ENCODE results near the gene IMPACT. TPM values are rescaled to one million over a fixed set of nuclear protein-coding genes. Genes with fewer than 3 reads are reported as not detected.

IMPACT gene
- total and polyA plus RNA-seq, 4 donors: 8.3 to 13.6 (median 11.4) TPM

DNA sequence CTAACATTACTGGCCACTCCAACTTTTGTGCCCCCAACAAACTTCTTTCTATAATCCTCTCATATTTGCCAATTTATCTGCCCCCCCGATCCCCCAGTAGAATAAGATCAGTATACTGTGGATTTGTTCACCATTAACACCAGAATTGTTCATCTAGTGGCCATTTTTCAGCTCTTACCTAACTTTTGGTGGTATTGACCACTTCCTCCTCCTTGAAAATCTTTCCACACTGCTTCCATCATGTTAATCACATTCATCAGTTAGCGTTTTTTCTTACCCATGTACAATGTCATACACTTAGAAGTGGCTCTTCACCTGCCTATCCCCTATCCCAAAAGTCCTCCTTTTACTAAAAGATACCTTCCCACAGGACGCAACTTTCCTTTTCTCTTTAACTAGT lies 6.1 kb downstream of the IMPACT start:
- no peak for DNase-seq (ENCODE audit: low spot score)
- Histone ChIP-seq H3K9ac (ENCODE audit: low read depth in 1 of 2, low read length in 2 of 2) (no peak overlapping the region), H3K36me3 (ENCODE audit: control insufficient read depth in 4 of 4, insufficient read depth in 3 of 4, low read depth in 1 of 4, low read length in 3 of 4) (peaks cover 0 to 12% (median 2%) of the 10 kb centered on the region in 4 donors), H3K9me3 (ENCODE audit: control insufficient read depth in 4 of 4, low read length in 3 of 4) (no peaks in the 10 kb centered on the region), H3K4me3 (ENCODE audit: low read depth in 1 of 3, low read length in 3 of 3) (no peak overlapping the region), H3K4me1 (ENCODE audit: control insufficient read depth in 4 of 4, insufficient read depth in 4 of 4, low read length in 3 of 4) (peaks cover under 1 to 3% (median 1%) of the 10 kb centered on the region in 4 donors), H3K27me3 (ENCODE audit: control insufficient read depth in 4 of 4, insufficient read depth in 4 of 4, low read length in 3 of 4) (no peaks in the 10 kb centered on the region), H3K27ac (ENCODE audit: low read depth in 1 of 2, low read length in 2 of 2) (no peak overlapping the region)
- TF ChIP-seq SP1 (IDR thresholded peaks at IDR 0.05) (no peak), YY1 (IDR thresholded peaks at IDR 0.05) (no peak), FOXA1 (IDR thresholded peaks at IDR 0.05) (no peak), RAD21 (IDR thresholded peaks at IDR 0.05) (no peak), EGR1 (IDR thresholded peaks at IDR 0.05; ENCODE audit: low read depth in 2 of 2) (no peak), ZBTB33 (IDR thresholded peaks at IDR 0.05) (no peak), CTCF (IDR thresholded peaks at IDR 0.05; ENCODE audit: low read depth, low read length, missing input control) (no peak), GABPA (IDR thresholded peaks at IDR 0.05 in 1 of 2, conservative IDR thresholded peaks at IDR 0.05 in 1 of 2) (no peak), TAF1 (conservative IDR thresholded peaks at IDR 0.05) (no peak), FOXA2 (IDR thresholded peaks at IDR 0.05) (no peak), RXRA (IDR thresholded peaks at IDR 0.05) (no peak), HNF4A (conservative IDR thresholded peaks at IDR 0.05) (no peak)
- TF ChIP-seq, protein P1, sequence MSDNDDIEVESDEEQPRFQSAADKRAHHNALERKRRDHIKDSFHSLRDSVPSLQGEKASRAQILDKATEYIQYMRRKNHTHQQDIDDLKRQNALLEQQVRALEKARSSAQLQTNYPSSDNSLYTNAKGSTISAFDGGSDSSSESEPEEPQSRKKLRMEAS (IDR thresholded peaks at IDR 0.05): no peak
- 95% methylated on average over 3 of the region's 3 CpGs for WGBS

DNA sequence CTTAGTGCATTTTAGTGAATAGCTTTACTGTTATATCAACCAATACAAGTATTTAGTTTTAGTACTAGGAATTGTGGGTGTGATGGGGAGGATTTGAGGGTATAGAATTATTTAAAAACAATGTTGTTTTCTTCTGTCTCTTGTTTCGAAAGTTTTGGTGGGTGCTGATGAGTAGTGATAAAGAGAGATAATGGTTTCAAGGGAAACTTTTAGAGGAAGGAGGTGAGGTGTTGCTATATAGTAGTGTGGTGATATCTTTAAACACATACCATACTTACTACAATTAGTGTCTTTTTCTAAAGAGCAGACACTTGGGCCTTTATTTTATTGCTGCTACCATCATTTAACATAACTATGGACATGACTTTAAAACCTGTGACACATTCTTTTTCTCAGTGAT lies 10.5 kb downstream of the IMPACT start:
- H3K27ac ChIP-seq (ENCODE audit: low read depth in 1 of 2, low read length in 2 of 2): no peak overlapping the region
- no peaks in the 10 kb centered on the region for H3K4me1 ChIP-seq (ENCODE audit: control insufficient read depth in 4 of 4, insufficient read depth in 4 of 4, low read length in 3 of 4)
- H3K27me3 ChIP-seq (ENCODE audit: control insufficient read depth in 4 of 4, insufficient read depth in 4 of 4, low read length in 3 of 4): no peaks in the 10 kb centered on the region
- H3K4me3 ChIP-seq (ENCODE audit: low read depth in 1 of 3, low read length in 3 of 3): no peak overlapping the region
- H3K9ac ChIP-seq (ENCODE audit: low read depth in 1 of 2, low read length in 2 of 2): no peak overlapping the region
- WGBS: 95% methylated on average over 1 of the region's 1 CpG
- no peaks in the 10 kb centered on the region for H3K9me3 ChIP-seq (ENCODE audit: control insufficient read depth in 4 of 4, low read length in 3 of 4)
- DNase-seq (ENCODE audit: low spot score): no peak
- TF ChIP-seq FOXA1 (IDR thresholded peaks at IDR 0.05) (no peak), YY1 (IDR thresholded peaks at IDR 0.05) (no peak), CTCF (IDR thresholded peaks at IDR 0.05; ENCODE audit: low read depth, low read length, missing input control) (no peak), HNF4G (IDR thresholded peaks at IDR 0.05) (no peak), GABPA (IDR thresholded peaks at IDR 0.05 in 1 of 2, conservative IDR thresholded peaks at IDR 0.05 in 1 of 2) (no peak), HNF4A (conservative IDR thresholded peaks at IDR 0.05) (no peak), RXRA (IDR thresholded peaks at IDR 0.05) (no peak), JUND (IDR thresholded peaks at IDR 0.05) (no peak), NR2F2 (IDR thresholded peaks at IDR 0.05) (no peak), EGR1 (IDR thresholded peaks at IDR 0.05; ENCODE audit: low read depth in 2 of 2) (no peak), TAF1 (conservative IDR thresholded peaks at IDR 0.05) (no peak)
- TF ChIP-seq, protein P1 (IDR thresholded peaks at IDR 0.05): no peak
- peaks cover 5 to 21% (median 13%) of the 10 kb centered on the region in 4 donors for H3K36me3 ChIP-seq (ENCODE audit: control insufficient read depth in 4 of 4, insufficient read depth in 3 of 4, low read depth in 1 of 4, low read length in 3 of 4)
